Uterus (tissue), 2 donors: ENCODE results near the gene S100A3.

Experiments
- POLR2A ChIP-seq, 2 donors: fragments of 450-650 bp; IDR thresholded peaks; one replicate each; pipeline ENCODE4 v1.6.1; 2016; ENCODE audit warnings: antibody characterized with exemption in 2 of 2, mild to moderate bottlenecking in 1 of 2, moderate library complexity in 1 of 2
- TF ChIP-seq, protein P1 (sequence below), 4 experiments: fragments of 200-600 bp in 2 of 4; fragments of 450-650 bp in 2 of 4; sonication (generic) in 2 of 4; IDR thresholded peaks; one replicate each; pipeline ENCODE4 v1.5.1; 2016 to 2019; ENCODE audit warnings: antibody characterized with exemption in 4 of 4, mild to moderate bottlenecking in 2 of 4, moderate library complexity in 1 of 4

DNA sequence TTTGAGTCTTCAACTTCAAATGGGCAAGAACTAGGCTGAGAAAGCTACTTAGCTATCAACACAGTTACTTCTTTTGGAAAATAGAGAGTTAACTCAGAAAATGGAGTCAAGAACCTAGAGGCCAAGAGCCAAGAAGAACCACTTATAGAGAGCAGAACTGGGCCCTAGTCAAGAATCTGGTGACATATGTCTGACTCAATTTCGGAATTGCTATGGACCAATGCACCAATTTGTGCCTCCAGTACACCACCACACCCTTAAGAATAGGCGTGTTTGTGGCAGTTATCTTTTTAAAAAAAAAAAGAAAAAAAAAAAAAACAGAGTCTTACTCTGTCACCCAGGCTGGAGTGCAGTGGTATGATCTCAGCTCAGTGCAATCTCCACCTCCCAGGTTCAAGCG, 8.8 kb upstream of the S100A3 start:
- no peak for TF ChIP-seq POLR2A (IDR thresholded peaks at IDR 0.05)
- TF ChIP-seq, protein P1, sequence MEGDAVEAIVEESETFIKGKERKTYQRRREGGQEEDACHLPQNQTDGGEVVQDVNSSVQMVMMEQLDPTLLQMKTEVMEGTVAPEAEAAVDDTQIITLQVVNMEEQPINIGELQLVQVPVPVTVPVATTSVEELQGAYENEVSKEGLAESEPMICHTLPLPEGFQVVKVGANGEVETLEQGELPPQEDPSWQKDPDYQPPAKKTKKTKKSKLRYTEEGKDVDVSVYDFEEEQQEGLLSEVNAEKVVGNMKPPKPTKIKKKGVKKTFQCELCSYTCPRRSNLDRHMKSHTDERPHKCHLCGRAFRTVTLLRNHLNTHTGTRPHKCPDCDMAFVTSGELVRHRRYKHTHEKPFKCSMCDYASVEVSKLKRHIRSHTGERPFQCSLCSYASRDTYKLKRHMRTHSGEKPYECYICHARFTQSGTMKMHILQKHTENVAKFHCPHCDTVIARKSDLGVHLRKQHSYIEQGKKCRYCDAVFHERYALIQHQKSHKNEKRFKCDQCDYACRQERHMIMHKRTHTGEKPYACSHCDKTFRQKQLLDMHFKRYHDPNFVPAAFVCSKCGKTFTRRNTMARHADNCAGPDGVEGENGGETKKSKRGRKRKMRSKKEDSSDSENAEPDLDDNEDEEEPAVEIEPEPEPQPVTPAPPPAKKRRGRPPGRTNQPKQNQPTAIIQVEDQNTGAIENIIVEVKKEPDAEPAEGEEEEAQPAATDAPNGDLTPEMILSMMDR (IDR thresholded peaks at IDR 0.05) = no peak
